Stimulated activated CD4-positive, alpha-beta T cell treated with anti-CD3 and anti-CD28 coated beads, Interleukin-12 subunit alpha, Interleukin-12 subunit beta, amount 100 ng/mL, for 4 hours (primary cell): ENCODE measurements around the gene TGM5.
A peak's percentile ranks its signal among the peaks of the same experiment; 100 is the strongest.
"Not testable (repeated sequence)": the region's sequence is repeated elsewhere in the genome, so short reads cannot be mapped to it uniquely, and the experiment has no call there.

Experiments used
- DNase-seq: peaks from one replicate; pipeline ENCODE4 v3.0.0-alpha.2; 2020

TGM5 gene

DNA sequence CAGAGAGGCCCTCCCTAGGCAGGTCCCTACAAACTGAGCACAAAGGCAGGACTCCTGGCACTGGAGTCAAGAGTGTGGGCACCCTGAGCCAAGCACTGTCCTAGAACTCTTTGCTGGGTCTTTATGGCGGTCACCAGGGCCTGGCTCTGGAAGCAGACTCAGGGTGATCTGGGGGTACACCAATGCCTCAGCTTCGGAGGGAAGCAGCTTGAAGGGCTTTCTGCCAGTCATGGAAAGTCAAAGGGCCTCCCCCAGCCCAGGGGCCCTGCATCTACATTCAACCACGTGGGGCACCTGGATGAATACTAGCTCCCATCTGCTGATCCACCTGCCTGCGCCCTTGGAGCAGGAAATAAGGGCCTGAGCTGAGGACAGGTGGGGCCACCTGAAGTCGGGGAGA is 53.3 kb downstream of the TGM5 start:
- no peak for DNase-seq

- DNase-seq: no peak
These were observed 53.8 kb downstream of the TGM5 start for GRCh38 chr15:43212951-43213350.

DNA sequence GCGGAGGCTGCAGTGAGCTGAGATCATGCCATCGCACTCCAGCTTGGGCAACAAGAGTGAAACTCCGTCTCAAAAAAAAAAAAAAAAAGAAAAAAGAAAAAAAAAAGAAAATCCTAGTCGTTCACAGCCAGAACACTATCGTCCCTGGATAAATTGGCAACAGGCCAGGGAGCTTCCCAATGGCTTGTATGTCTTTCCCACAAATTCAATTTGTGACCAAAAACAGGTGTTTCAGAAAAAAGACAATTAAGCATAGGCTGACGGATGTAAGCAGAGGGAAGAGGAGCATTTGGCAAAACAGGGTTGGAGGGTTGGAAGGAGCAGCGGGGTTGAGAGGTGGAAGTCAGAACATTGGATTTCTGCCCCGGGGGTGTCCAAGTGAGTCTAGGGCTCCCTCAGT is 54.4 kb downstream of the TGM5 start:
- DNase-seq: no peak

- no peak for DNase-seq
These were observed 55.4 kb downstream of the TGM5 start for GRCh38 chr15:43211224-43211735.

DNA sequence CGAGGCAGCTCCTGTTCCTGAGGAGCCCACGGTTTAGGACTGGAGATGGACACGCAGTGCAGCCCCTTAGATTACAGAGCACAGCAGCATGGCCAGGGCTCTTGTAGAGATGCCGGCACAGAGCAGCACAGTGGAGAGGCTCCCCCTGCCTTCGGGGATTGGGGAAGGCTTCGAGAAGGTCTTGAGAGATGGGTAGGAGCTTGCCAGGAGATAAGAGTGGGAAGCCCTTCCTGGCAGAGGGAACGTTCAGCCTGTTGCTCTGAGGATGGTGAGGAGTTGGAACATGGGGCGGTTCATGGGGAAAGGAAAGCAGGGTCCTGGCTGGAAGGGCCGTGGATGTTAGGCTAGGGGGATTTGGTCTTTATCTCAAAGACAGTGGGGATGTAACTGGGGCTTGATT is 55.9 kb downstream of the TGM5 start:
- no peak for DNase-seq

GRCh38 chr15:43210172-43210745 is 56.5 kb downstream of the TGM5 start:
- DNase-seq: no peak

- DNase-seq: no peak
These were observed 57.5 kb downstream of the TGM5 start for GRCh38 chr15:43209059-43209824.

DNA sequence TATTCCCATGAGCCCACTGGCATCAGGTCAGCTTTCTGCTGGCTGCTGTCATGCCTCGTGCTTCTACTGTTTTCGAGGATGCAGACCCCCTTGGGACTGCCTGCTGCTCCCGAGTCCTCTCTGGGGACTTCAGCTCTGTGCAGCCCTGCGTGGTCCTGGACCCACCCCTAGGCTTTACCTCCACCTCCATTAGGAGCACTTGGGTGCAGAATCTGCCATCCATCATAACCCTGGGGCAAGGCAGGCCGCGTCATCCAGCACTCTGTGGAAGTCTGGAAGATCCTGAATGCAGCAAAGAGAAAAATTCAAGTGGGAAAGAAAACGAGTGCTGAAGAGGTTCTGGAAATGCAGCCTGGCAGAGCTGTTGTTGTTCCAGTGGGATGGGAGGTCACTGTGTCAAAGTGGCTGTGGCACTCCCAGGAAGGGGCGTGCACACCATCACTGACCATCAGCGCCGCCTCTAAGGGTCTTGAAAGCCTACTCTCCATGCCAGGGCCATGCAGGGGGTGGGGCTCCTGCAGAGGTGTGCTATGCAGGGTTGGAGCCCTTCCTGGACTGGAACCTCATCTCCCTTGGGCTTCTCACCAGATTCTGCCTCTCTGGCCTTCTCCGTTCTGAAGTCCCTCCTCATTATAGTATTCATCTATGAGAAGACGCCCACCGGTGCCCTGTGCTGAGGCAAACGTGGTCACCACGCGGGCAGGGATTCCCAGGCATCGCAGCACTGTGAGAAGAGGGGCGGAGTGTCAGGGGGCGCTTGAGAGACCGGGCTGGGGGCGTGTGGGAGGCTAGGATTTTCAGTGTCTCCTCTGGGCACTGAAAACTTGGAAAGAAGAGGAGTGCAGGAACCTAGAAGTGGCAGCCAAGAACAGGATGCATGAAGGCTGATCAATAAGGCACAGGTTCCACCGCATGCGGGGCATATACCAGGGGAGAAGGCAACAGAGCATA is 58.4 kb downstream of the TGM5 start:
- no peak for DNase-seq

- no peak for DNase-seq
These were observed 59.7 kb downstream of the TGM5 start for GRCh38 chr15:43207024-43207423.

- no peak for DNase-seq
These were observed 60.7 kb downstream of the TGM5 start for GRCh38 chr15:43206054-43206453.

- peak; percentile 27 for DNase-seq
These were observed 62.5 kb downstream of the TGM5 start for GRCh38 chr15:43204016-43204901.

DNA sequence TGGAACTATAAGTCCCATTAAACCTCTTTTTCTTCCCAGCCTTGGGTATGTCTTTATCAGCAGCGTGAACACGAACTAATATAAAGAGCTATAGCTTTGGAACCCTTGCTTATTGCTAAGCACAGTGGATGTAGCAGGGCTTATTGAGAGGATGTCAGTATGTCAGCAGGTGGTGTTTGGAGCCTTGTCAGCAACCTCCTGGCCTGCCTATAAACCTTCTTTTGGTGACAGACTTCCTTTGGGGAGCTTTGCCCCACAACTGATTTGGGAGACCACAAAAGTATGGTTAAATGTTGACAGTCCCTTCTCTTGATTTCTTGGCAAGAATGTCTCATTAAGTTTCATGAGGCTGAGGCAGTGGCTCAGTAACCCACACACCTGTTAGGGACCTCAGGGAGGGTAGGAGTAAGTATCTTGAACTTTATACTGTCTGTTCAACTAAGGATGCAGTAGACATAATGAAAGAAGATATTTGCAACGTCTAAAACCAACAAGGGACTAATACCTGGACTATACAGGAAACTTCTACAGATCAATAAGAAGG is 66.7 kb downstream of the TGM5 start:
- DNase-seq: no peak

DNA sequence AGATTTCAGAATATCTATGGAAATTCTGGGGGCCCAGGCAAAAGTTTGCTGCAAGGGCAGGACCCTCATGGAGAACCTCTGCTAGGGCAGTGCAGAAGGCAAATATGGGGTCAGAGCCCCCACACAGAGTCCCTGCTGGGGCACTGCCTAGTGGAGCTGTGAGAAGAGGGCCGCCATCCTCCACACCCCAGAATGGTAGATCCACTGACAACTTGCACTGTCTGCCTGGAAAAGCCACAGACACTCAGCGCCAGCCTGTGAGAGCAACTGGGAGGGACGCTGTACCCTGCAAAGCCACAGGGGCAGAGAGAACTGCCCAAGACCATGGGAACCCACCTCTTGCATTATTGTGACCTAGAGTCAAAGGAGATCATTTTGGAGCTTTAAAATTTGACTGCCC is 67.7 kb downstream of the TGM5 start:
- no peak for DNase-seq

DNA sequence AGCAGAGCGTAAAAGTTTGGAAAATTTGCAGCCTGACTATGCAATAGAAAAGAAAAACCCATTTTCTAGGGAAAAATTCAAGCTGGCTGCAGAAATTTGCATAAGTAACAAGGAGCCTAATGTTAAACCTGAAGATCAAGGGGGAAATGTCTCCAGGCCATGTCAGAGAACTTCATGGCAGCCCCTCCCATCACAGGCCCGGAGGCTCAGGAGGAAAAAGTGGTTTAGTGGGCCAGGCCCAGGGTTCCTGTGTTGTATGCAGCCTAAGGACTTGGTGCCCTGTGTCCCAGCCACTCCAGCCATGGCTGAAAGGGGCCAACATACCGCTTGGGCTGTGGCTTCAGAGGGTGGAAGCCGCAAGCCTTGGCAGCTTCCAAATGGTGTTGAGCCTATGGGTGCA is 68.2 kb downstream of the TGM5 start:
- DNase-seq: not testable (repeated sequence)

DNA sequence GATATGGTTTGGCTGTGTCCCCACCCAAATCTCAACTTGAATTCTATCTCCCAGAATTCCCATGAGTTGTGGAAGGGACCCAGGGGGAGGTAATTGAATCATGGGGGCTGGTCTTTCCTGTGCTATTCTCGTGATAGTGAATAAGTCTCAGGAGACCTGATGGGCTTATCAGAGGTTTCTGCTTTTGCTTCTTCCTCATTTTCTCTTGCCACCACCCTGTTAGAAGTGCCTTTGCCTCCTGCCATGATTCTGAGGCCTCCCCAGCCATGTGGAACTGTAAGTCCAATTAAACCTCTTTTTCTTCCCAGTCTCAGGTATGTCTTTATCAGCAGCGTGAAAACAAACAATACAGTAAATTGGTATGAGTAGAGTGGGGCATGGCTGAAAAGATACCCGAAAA is 69.0 kb downstream of the TGM5 start:
- DNase-seq: not testable (repeated sequence)

- no peak for DNase-seq
These were observed 69.8 kb downstream of the TGM5 start for GRCh38 chr15:43196760-43197548.

DNA sequence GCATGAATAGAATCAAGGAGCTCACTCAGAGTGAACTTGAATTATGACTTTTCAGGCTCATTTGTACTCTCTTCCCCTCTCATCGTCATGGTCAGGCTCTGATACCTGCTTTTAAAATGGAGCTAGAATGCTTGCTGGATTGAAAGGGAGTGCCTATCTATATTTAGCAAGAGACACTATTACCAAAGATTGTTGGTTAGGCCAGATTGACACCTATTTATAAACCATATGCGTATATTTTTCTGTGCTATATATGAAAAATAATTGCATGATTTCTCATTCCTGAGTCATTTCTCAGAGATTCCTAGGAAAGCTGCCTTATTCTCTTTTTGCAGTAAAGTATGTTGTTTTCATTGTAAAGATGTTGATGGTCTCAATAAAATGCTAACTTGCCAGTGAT is 71.9 kb downstream of the TGM5 start:
- no peak for DNase-seq

DNA sequence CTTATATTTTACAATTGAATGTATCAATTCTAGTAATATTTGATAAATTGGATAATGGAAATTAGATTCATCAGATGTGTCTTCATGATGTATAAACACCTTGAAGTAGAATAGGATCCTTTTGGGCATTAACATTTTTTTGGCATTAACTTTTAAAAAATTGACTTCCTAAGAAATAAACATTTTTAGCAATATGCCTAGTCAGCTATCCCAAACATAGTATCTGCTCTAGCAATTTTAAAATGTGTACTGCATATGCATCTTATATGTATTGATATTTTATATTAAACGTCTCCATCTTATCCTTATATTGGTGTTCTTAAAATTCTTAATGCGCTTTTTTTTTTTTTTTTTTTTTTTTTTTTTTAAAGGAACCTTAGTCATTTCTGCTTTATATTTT is 73.0 kb downstream of the TGM5 start:
- DNase-seq: no peak

- DNase-seq: no peak
These were observed 76.5 kb downstream of the TGM5 start for GRCh38 chr15:43190178-43190577.

DNA sequence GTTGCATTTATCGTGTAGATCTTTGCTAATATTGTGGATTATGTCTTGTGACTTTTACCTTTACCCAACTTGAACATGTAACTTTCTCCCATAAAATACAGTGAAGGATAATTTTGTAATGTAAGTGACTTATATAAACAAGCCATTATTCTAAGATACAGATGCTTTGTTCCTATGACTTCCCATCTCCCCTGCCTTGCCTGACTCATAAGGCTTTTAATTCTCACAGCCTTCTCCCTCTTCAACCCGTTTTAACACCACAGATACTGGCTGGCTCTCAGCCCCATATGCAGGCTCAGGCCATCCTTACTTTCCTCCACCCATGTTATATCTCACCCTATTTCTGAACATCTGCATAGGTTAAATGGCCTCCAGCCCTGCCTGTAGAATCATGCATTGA is 77.4 kb downstream of the TGM5 start:
- no peak for DNase-seq

GRCh38 chr15:43187544-43188155 is 79.1 kb downstream of the TGM5 start:
- no peak for DNase-seq
